Right atrium auricular region (tissue), 2 donors: ENCODE results near the gene NDC80. TPM values are rescaled to one million over a fixed set of nuclear protein-coding genes. Genes with fewer than 3 reads are reported as not detected.

Experiments used
- DNase-seq: peaks from one replicate; pipeline ENCODE4 v3.0.0-alpha.2; 2019; ENCODE audit warnings: low spot score
- H3K27ac ChIP-seq, 2 donors: fragments of 200-600 bp; sonication (generic); 1 replicate in 1 of 2; 2 replicates in 1 of 2; pipeline ENCODE4 v1.5.1; 2016 to 2019
- H3K27me3 ChIP-seq, 2 donors: fragments of 200-600 bp; sonication (generic); one replicate each; pipeline versions ENCODE4 v1.5.1 to v1.6.0; 2017 to 2019
- H3K36me3 ChIP-seq: fragments of 200-600 bp; sonication (generic); one replicate; pipeline ENCODE4 v1.5.1; 2016
- H3K4me1 ChIP-seq, 2 donors: fragments of 200-600 bp; sonication (generic); one replicate each; pipeline versions ENCODE4 v1.5.1 to v1.6.0; 2017 to 2019
- H3K4me3 ChIP-seq, 2 donors: fragments of 200-600 bp; sonication (generic); 1 replicate in 1 of 2; 2 replicates in 1 of 2; pipeline ENCODE4 v1.5.1; 2017 to 2019; ENCODE audit warnings: mild to moderate bottlenecking in 1 of 2, moderate library complexity in 1 of 2
- H3K9me3 ChIP-seq, 2 donors: fragments of 200-600 bp; sonication (generic); one replicate each; pipeline ENCODE4 v1.5.1; 2019
- CTCF ChIP-seq, 2 donors: fragments of 200-600 bp; sonication (generic); IDR thresholded peaks; one replicate each; pipeline ENCODE4 v1.5.1; 2019; ENCODE audit warnings: antibody characterized with exemption in 2 of 2
- total RNA-seq, 2 donors: library from RNA; depleted of rRNA; stranded (reverse); fragments of >200 nt; gene quantifications; one replicate each; pipeline ENCODE4 v1.1.0, GENCODE V29; 2016

NDC80 gene
- total RNA-seq, 2 donors from 2014 or later = 0.74 TPM; not detected in 1

GRCh38 chr18:2564373-2564772 is 7.0 kb upstream of the NDC80 start:
- DNase-seq = no peak
- H3K9me3 ChIP-seq = no peaks in the 10 kb centered on the region
- no peaks in the 10 kb centered on the region for H3K4me1 ChIP-seq
- no peak overlapping the region for H3K27ac ChIP-seq
- H3K36me3 ChIP-seq = peaks cover 6% of the 10 kb centered on the region
- H3K27me3 ChIP-seq = no peaks in the 10 kb centered on the region
- TF ChIP-seq CTCF (IDR thresholded peaks at IDR 0.05) = no peak
- no peak overlapping the region for H3K4me3 ChIP-seq

- peaks cover 0 to 17% of the 10 kb centered on the region in 2 donors for H3K4me1 ChIP-seq
- no peak overlapping the region for H3K27ac ChIP-seq
- no peak overlapping the region for H3K4me3 ChIP-seq
- no peaks in the 10 kb centered on the region for H3K9me3 ChIP-seq
- TF ChIP-seq CTCF (IDR thresholded peaks at IDR 0.05) = no peak
- no peaks in the 10 kb centered on the region for H3K27me3 ChIP-seq
- H3K36me3 ChIP-seq = no peaks in the 10 kb centered on the region
- no peak for DNase-seq
These were observed 3.2 kb upstream of the NDC80 start for GRCh38 chr18:2568129-2568528.

GRCh38 chr18:2568605-2569004 is 2.8 kb upstream of the NDC80 start:
- H3K4me3 ChIP-seq = no peak overlapping the region
- H3K27me3 ChIP-seq = no peaks in the 10 kb centered on the region
- H3K36me3 ChIP-seq = no peaks in the 10 kb centered on the region
- TF ChIP-seq CTCF (IDR thresholded peaks at IDR 0.05) = no peak
- H3K4me1 ChIP-seq = peaks cover 0 to 17% of the 10 kb centered on the region in 2 donors
- DNase-seq = no peak
- no peaks in the 10 kb centered on the region for H3K9me3 ChIP-seq
- H3K27ac ChIP-seq = no peak overlapping the region

- DNase-seq = no peak
- H3K4me3 ChIP-seq = peak overlapping the region in 1 of 2 donors; percentile 71
- no peak overlapping the region for H3K27ac ChIP-seq
- H3K4me1 ChIP-seq = peaks cover 0 to 17% of the 10 kb centered on the region in 2 donors
- TF ChIP-seq CTCF (IDR thresholded peaks at IDR 0.05) = no peak
- no peaks in the 10 kb centered on the region for H3K27me3 ChIP-seq
- H3K9me3 ChIP-seq = no peaks in the 10 kb centered on the region
- no peaks in the 10 kb centered on the region for H3K36me3 ChIP-seq
These were observed 1.8 kb upstream of the NDC80 start for GRCh38 chr18:2569338-2570207.

GRCh38 chr18:2570772-2571199 is 571 bp upstream of the NDC80 start:
- TF ChIP-seq CTCF (IDR thresholded peaks at IDR 0.05) = peak in 1 of 2 donors; percentile 21
- DNase-seq = peak; percentile 80
- Histone ChIP-seq H3K27ac (peak overlapping the region; percentile 96 to 97), H3K4me1 (peaks cover 0 to 17% of the 10 kb centered on the region in 2 donors), H3K27me3 (no peaks in the 10 kb centered on the region), H3K4me3 (peak overlapping the region; percentile 71 to 81), H3K36me3 (no peaks in the 10 kb centered on the region), H3K9me3 (no peaks in the 10 kb centered on the region)
